ENCODE data around the gene TBC1D1.
A peak's percentile ranks its signal among the peaks of the same experiment; 100 is the strongest.

Gene TBC1D1, protein sequence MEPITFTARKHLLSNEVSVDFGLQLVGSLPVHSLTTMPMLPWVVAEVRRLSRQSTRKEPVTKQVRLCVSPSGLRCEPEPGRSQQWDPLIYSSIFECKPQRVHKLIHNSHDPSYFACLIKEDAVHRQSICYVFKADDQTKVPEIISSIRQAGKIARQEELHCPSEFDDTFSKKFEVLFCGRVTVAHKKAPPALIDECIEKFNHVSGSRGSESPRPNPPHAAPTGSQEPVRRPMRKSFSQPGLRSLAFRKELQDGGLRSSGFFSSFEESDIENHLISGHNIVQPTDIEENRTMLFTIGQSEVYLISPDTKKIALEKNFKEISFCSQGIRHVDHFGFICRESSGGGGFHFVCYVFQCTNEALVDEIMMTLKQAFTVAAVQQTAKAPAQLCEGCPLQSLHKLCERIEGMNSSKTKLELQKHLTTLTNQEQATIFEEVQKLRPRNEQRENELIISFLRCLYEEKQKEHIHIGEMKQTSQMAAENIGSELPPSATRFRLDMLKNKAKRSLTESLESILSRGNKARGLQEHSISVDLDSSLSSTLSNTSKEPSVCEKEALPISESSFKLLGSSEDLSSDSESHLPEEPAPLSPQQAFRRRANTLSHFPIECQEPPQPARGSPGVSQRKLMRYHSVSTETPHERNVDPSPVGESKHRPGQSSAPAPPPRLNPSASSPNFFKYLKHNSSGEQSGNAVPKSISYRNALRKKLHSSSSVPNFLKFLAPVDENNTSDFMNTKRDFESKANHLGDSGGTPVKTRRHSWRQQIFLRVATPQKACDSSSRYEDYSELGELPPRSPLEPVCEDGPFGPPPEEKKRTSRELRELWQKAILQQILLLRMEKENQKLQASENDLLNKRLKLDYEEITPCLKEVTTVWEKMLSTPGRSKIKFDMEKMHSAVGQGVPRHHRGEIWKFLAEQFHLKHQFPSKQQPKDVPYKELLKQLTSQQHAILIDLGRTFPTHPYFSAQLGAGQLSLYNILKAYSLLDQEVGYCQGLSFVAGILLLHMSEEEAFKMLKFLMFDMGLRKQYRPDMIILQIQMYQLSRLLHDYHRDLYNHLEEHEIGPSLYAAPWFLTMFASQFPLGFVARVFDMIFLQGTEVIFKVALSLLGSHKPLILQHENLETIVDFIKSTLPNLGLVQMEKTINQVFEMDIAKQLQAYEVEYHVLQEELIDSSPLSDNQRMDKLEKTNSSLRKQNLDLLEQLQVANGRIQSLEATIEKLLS (N-terminal part only)

DNA sequence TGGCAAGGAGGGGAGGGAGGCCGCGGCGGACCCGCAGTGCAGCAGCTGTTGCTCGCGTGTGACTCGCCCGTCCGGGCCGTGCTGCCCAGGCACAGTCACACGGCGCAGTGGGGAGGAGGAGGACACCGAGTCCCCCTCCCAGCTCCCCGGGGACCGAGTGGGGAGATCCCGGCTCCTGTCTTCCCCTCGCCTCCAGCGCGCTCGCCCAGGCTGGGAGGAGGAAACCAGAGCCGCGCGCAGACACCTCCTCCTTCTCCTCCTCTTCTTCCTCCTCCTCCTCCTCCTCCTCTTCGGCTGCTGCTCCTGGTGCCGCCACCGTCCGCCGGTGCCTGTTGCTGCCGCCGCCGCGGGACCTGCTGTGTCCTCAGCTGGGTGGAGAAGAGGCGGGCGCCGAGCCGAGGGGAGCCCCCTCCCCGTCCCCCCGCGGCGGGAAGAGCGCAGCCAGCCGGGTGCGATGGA, at the start of gene TBC1D1:
TBC1D1 (plus strand) TSS at position 284 of the 459 bp plus-strand sequence. CDS start 11,012 bp downstream, outside the sequence.
- DNase-seq (ENCODE audit: low spot score): peak; percentile 45

DNA sequence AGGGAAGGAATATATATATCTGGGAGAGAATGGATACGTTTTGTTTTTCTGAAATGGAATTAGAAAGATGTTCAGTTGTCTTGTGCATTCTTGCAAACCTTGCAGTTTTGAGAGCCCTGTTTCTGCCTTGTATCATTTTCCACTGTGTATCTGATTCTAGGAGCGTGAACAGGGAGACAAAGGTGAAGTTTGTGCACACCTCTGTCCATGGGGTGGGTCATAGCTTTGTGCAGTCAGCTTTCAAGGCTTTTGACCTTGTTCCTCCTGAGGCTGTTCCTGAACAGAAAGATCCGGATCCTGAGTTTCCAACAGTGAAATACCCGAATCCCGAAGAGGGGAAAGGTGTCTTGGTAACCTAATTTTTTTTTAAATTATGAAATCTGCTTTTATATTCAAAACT, 46.7 kb upstream of the TBC1D1 start:
- no peak for DNase-seq (ENCODE audit: low spot score)

DNA sequence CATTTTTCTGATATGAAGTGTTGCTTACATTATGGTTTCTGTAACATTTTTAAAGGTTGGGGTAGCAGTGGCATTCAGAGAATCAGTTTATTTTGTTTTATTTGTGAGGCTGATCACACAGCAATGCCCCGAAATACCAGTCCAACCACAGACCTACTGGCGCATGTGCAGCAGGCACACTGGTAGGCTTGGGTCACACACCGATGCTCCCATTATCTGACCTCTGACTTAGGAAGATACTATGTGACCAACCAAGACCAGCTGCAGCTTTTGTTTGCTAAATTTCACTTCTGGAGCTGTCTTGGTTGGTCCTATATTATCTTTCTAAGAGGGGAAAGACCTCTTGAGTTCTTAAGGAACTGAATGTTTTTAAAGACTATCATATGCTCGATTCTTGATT, 45.7 kb upstream of the TBC1D1 start:
- DNase-seq (ENCODE audit: low spot score): no peak

DNA sequence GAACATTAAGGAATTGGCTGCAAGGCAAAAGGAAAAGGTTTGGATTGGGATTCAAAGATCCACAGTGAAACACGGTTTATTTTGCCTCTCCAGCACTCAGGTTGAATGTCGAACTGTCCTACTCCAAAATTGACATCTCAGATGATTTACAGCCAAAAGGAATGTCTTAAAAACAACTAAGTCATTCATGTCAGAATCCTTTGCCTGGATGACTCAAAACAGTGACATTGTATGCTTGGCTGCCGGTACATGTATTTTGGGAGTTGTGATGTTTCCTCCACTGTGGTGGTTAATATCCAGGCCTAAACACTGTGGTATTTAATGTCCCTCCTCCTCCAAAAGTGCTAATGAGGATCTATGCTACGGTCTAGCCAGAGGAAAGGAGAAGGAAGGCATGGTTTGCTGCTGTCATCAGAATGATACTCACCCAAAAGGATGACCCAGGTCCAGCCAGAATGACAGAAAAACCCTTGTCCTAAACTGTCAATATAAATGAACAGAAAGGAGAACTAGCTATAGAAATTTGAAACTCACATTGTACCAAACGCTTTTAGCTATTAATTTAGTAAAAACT, 43.5 kb upstream of the TBC1D1 start:
- peak; percentile 36 for DNase-seq (ENCODE audit: low spot score)

DNA sequence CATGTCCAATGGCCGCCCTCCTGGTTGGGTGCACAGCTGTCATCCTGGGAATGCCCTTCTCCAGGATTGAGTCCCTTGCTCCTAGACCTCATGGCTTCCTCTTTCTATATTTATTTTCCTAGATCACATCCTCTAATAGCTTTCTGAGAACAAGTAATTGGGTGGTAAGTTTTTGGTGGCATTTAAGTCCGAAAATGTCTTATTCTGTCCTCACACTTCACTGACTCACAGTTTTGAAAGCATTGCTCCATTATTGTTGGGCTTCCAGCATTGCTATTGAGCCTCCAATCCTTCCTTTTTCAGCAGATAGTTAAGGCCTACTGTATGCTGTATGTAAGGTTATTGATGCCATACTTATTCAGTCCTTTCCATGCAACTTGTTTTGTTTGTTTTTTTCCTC, 38.5 kb upstream of the TBC1D1 start:
- peak; percentile 35 for DNase-seq (ENCODE audit: low spot score)

DNA sequence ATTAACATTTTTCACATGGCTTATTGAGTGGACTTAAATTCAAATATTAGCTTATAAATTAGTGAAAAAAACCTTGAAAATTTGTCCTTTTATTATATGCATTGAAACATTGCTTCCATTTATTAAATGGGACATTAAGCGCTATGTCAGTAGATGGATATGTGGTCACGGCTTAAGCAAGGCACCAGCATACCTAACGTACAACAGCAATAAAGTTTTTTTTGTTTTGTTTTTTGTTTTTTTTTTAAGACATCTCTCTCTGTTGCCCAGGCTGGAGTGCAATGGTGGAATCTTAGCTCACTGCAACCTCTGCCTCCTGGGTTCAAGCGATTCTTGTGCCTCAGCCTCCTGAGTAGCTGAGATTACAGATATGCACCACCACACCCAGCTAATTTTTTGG, 32.8 kb upstream of the TBC1D1 start:
- no peak for DNase-seq (ENCODE audit: low spot score)

DNA sequence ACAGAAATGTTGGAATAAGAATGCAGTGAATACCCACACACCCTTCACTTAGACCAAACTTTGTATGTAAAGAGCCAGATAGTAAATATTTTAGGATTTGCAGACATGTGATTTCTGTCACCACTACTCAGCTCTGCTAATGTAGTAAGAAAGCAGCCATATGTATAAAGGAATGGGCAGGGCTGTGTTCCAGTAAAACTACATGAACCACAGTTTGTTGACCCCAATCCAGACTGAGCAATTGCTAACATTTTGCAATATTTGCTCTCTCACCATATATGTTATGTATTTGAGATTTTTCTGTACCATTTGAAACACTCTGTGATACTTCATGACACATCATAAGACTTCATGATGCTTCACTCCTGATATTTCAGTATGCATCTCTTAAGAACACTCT, 32.0 kb upstream of the TBC1D1 start:
- no peak for DNase-seq (ENCODE audit: low spot score)

DNA sequence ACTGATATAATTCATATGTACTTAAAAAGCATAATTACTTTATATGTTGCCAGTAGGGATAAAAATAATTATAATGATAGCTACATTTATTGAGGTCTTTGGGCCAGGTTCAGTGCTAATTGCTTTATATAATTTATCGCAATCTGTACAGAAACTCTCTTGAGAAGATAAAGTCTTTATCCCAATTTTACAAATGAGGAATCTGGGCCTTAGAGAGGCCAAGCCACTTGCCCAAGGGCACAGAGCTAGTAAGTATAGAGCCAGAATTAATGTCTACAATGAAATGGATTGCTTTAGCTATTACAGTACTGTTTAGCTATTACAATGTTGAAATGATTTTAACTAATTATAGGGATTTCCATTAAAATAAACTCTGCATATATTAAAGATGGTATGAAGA, 30.6 kb upstream of the TBC1D1 start:
- no peak for DNase-seq (ENCODE audit: low spot score)

DNA sequence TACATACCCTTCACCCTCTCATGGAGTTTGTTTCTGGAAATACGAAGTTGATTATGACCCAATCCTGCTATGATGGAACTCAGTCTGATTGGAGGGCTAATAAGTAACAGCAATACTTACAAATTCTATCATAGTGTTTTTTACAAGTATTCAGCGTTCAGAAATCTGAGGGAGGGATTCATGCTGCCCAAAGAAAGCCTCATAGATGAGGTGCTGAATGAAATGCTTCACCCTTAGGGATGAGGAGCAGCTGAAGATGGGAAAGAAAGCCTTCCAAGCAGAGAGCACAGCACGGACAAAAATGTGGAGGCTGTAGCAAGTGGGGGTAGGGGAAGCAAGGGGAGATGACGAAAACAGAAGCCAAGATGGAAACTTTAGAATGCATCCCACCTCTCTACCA, 27.9 kb upstream of the TBC1D1 start:
- no peak for DNase-seq (ENCODE audit: low spot score)

DNA sequence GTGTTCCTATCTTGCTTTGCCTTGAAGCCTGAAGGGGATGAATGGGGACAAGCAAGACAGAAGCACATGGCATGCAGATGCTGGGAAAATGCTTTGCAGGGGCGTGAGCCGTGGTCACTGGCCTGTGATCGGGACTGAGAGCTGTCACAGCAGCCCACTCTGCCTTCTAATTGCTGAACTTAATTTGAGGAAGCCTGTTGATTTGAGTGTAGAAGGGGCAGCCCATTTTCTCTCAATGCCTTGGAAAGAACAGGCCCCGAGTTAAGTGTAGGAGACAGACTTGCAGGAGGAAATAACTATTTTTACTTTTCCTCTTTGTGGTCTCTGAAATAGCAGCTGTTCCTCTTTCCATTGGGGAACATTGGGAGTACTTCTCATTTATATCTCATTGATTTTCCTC, 26.1 kb upstream of the TBC1D1 start:
- no peak for DNase-seq (ENCODE audit: low spot score)

DNA sequence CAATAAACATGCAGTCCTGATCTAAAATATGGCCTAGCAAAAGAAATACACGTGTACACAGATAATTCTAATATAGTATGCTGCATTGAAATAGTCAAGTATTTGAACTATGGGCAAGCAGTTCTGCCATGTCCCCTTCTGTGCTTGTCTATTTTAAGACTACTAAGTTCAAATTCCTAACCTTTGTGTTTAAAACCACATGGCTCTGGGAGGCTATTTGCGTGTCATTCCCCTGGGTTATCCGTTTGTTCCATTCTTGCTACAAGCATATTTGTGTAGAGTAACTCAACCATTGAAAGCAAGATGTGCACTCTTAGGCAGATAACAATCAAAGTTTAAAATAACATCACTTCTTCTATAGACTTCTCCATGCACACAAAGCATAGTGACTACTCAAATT, 25.4 kb upstream of the TBC1D1 start:
- no peak for DNase-seq (ENCODE audit: low spot score)

DNA sequence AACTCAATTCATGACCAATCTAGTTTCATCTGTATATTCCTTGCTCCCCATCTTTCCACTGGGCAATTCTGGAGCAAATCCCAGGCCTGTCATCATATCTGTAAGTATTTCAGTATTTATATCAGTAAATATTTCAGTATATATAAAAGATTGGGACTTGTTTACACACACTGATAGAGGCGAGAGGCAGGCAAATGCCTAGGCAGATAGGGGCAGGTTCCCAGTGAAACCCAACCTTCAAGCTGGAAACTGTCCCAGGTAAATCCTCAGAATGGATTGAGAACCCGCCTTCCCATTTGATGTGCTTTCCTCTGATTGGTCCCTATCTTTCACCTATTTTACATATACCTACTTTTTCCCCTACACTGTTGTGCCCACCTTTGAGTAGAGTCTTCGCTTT, 23.8 kb upstream of the TBC1D1 start:
- DNase-seq (ENCODE audit: low spot score): no peak

DNA sequence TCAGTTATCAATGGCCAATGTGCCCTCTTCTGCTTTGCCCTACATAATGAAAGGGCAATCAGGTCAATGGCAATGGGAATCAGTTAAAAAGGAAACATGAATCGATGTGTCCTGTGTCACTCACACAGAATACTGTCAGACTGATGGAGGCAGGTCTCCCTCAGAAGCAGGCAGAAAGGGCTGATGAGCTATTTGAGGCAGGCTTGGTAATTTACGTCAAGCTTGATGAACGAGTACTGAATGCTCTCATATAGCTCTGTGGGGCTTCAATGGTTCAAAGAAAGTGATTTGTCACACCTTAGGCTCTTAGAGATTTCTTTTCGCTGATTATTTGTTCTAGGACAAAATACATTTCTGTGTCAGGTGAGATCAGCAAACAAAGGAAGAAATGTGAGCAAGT, 22.6 kb upstream of the TBC1D1 start:
- no peak for DNase-seq (ENCODE audit: low spot score)

DNA sequence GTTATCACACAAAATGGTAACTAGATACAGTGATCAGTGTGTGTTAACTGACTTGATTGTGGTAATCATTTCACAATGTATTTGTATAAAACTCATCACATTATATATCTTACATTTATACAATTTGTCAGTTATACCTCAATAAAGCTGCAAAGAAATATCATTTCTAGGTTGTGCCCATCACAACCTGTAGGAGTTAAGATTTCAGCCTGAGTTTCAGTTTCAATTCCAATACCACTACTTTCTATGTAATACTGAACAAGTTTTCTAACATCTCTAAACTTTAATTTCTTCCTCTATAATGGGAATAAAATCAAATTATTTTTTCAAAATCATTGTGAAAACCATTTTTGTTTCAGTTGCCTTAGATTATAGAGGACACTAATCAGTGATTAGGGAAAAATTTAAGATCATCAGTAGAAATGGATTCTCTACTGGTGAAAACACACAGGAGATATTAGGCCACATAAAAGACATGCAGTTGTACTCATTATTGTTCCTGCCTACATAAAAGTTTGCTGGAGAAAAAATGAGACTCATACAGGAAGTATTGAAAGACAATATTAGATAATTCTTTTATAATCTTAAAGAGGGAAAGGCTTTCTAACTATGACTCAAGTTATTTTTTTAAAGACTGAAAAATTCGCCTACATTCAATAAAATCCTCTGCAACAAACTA, 18.4 kb upstream of the TBC1D1 start:
- no peak for DNase-seq (ENCODE audit: low spot score)

DNA sequence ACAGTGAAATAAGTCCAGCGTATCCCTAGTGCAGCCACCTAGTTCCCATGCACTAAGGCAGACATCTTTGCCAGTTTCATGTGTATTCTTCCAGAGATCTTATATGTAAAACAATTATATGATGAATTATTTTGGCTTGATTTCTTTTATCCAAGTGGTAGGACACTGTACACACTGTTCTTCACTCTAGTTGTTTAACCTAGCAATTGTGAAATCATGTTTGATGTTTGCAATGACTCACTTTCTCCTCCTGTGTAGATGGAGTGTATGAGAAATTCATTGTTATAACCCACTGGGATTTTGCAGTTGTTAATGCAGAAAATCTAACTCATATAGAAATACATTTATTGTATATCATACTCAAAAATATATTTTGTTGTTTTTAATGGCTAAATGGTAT, 17.5 kb upstream of the TBC1D1 start:
- DNase-seq (ENCODE audit: low spot score): peak; percentile 33

DNA sequence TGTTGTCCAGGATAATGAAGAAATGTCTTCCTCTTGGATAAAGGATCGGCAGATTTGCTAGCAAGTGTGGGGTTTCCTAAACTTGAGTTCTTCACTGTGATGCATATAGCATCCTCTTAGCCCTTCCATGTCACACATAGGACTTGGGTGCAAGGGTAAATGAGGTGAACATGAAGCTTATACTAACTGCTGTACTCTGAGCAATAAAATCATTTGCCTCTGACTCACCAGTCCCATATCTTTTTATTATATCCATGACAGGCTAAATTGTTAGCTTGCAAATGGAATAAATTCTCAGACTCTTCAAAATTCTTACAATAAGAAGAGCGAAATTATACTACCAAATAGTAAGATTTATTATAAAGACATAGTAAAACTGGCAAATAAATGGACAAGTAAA, 14.7 kb upstream of the TBC1D1 start:
- DNase-seq (ENCODE audit: low spot score): no peak

DNA sequence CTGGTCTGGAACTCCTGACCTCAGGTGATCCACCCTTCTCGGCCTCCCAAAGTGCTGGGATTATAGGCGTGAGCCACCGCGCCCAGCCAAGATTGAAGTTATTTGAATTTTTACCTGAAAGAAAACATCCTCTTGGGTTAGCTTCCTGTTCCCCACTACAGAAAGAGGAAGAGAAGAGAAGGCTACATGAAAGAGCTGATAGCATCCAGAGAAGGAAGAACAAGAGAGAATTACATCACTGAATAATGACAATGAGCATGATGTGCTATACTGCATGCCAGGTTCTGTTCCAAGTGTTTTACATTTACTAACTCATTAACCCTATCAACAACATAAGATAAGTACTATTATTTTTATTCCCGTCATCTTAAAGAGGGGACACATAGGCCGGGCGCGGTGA, 11.5 kb upstream of the TBC1D1 start:
- no peak for DNase-seq (ENCODE audit: low spot score)

DNA sequence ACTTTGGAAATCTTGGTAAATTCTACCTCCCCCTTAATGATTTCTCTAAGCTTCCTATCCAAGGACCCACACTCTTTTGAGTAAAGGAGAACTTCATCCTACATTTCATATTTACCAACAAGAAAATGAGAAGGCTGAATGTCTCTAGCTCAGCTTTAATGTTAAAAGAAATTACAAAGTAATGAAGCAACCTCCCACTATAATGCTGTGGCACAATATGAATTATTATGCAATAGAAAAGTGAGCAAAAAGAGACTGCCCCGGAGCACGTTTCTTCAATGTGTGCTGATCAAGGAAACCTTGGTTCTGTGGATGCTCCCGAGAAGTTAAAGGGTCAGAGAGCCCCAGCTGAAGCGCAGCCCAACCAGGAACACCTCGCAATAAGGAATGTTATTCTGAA, 9.1 kb upstream of the TBC1D1 start:
- DNase-seq (ENCODE audit: low spot score): no peak

DNA sequence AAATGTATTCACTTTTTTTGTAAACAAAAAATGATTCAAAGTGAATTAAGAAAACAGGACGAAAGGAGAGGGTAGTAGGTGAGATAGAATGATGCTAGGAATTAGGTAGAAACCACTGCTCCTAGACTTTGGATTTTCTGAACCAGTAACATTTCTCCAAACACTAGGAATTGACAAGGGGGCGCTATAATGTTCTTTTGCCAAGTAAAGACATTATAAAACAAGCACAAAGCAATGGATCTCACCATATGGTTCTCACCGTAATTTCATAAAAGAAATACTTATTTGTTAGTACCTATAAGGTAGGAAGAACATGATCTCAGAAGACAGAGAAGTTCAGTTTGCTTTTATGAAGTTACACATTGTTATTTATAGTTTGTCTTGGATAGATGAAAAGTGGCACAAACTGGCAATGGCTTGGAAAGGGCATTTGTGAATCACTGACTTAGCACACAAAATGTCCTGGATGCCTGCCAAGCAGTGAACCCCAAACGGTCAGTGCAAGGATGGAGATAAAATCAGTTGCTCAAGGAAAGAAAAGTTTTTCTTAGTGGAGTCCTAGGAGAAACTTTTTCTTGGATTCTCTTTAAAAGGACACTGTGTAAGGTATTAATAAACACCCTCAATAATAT, 8.1 kb upstream of the TBC1D1 start:
- peak; percentile 16 for DNase-seq (ENCODE audit: low spot score)

DNA sequence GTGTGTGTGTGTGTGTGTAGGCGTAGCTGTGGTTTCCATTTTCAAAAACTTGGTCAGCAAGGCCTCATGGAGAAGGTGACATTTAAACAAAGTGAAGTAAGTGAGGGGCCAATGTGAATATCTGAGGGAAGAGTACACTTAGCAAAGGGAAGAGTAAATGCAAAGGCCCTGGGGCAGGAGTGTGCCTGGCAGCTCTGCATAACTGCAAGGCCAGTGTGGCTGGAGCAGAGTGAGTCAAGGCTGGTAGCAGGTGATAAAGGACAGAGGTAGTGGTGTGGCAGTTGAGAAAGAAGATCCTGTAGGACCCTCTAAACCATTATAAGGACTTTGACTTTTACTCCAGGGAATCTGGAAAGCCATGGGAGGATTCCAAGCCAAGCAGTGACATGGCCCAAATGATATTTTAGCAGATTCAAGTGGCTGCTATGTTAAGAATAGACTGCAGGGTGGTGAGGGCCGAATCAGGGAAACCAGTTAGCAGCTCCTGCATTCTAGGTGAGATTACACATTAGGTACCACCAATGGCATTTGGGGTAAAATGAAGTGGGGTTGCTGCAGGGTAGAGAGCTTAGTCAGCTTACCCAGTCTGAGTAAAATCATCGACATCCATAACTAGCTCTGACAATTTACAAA, 5.9 kb upstream of the TBC1D1 start:
- DNase-seq (ENCODE audit: low spot score): no peak

DNA sequence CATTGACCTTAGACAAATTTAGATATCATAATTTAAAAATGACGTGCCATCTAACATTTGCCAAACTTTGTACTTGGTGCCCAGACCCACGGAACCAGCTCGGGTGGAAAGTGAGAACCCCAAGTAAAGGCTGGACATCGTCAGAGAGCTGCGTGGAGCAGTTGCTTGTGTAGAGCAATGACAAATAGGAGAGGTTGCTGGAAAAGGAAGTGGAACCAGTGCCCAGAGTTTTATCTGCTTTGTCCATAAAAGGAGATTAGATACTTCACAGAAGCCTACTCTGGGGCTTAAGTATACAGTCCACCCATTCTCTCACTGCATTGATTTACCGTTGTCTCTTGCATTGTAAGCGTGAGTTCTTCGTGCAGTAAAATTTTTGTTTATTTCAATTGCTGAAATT, 5.4 kb upstream of the TBC1D1 start:
- no peak for DNase-seq (ENCODE audit: low spot score)
